Eye (tissue), 1 donor: ENCODE results near the gene DLGAP4.
A peak's percentile ranks its signal among the peaks of the same experiment; 100 is the strongest.
"Not testable (repeated sequence)": the region's sequence is repeated elsewhere in the genome, so short reads cannot be mapped to it uniquely, and the experiment has no call there.

ENCODE experiments used
- DNase-seq: peaks from one replicate; pipeline ENCODE4 v3.0.0-alpha.2; 2015

Gene DLGAP4

DNA sequence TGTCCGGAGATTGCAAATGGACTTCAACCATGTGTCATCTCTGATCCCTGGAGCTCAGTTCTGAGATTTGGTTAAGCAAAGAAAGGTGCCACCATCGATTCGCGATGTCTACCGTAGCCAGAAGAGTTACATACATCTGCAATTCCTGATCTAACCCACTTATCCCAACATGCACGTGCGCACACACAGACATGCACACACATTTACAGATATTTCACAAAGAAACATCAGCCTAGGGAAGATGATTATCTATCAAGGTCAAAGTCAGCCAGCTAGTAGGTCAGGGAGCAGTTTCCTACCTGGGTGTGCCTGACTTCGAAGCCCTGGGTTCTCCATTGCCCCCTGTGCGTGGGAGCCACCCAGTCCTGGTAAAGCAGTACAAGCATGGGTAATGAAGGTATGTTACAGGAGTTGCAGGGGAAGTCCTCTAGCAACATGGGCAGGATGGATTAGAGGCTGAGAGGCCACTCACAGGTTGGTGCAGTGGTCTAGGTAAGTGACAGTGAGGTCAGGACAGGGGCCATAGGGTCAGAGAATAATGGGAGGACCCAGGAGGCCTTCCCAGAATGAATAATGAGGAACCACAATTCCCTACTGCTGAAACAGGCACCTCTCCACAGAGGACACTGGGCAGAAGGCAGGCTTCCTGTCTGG lies 150.0 kb downstream of the DLGAP4 start:
- no peak for DNase-seq

DNA sequence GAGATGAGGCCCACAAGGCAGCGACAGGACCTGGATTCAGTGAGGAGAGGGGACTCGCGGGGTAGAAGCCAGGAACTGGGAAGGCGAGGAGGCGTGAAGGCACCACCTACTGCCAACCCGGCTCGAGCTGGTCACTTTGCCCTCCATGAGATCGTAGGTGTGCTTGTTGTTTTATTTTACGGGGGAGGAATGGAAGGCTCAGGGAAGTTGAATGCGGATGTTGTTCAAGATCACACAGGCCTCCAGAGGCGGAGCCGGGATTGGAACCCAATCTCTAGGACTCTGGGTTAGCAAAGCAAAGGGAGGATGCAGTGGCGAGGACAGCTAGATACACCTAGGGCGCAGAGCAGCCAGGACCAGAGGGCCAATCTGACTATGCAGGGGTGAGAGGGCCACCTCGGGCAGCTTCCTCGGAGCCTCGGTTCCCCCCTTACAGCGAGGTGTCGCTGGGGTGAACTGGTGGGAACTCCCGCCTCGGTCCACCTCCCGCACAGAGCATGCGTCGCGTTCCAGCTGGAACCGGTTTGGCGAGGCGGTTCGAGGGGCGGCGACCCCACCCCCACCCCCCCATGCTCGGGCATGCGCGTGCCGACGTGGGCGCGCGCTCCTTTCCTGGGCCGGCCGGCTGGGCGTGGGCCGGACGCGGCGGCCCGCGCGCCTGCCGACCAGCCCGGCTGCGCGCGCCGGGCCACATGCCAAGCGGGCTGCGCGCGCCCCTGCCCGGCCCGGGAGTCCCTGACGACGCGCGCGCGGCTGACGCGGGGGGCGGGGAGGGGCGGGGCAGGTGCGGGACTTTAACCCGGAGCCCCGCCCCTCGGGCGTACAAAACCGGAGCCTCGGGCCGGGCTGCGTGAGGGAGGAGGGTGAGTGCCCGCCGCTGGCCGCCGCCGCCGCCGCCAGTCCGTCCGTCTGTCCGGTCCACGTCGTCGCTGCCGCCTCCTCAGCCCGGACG lies 154.8 kb downstream of the DLGAP4 start:
- DNase-seq = peak; percentile 97

DNA sequence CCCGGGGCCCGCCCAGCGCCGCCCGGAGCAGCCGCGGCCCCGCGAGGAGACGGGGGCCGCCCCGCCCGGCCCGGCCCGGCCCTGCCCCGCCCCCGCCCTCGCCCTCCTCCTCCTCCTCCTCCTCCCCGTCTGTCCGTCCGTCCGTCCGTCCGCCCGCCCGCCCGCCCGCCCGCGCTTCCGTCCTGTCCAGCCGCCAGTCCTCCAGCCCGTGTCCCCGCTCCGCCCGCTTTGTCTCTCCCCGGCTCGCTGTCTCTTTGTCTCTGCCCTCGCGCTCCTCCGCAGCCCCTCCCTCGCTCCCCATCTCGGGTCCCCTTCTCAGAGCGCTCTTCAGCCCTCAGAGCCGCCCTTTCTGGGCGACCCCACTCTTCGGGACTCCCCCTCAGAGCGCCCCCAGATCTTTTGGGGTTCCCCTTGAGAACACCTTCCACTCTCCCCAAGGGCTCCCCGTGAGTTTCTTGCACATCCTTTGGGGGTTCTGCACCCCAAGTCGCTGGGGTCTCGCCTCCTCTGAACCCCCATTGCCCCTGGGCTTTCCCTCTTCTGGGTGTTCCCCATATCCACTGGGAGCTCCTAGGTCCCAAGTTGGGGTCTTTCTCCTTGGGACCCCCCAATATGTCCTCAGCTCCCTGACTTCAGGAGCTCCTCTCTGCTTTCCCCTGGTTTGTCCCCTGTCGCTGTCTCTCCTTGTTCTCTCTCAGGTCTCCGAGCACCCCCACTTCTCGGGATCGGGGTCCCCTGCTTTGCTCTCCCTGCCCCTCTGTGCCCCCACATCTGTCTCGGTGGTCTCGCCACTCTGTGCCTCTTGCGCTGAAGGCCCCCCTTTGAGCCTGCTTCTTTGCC lies 155.7 kb downstream of the DLGAP4 start:
- DNase-seq = peak; percentile 85

DNA sequence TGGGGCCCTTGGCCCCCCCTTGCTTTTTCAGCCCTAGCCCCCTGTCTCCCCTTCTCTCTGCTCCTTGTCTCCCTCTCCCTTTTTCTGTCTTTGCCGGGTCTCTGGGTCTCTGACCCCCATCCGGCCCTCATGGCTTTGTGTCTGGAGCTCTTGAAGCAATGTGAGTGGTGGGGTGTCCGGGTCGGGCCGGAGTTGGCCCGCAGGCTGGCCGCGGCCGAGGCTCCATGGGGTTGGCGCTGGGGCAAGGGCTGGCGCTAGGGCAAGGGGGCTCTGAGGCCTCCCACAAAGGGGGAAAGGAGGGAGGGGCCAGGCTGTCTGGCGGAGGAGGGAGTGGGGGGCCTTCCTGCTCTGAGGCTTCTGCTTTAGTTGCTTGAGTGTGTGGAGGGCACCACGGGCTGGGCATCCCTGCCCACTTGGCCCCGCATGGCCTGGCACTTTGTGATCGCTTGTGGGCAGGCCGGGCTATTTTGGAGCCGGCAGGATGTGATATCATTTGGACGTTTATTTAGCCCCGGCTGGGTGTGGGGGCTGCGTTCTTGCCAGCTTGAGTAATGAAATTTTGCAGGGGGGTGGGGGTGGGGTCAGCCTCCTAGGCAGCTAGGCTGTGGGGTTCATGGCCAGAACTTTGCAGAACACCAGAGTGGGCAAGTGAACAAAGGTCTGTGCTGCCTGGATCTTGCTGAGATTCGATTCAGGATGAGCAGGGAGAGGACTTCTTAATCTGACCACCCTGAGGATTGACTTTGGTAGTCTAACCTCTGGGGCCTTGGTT lies 156.5 kb downstream of the DLGAP4 start:
- no peak for DNase-seq

DNA sequence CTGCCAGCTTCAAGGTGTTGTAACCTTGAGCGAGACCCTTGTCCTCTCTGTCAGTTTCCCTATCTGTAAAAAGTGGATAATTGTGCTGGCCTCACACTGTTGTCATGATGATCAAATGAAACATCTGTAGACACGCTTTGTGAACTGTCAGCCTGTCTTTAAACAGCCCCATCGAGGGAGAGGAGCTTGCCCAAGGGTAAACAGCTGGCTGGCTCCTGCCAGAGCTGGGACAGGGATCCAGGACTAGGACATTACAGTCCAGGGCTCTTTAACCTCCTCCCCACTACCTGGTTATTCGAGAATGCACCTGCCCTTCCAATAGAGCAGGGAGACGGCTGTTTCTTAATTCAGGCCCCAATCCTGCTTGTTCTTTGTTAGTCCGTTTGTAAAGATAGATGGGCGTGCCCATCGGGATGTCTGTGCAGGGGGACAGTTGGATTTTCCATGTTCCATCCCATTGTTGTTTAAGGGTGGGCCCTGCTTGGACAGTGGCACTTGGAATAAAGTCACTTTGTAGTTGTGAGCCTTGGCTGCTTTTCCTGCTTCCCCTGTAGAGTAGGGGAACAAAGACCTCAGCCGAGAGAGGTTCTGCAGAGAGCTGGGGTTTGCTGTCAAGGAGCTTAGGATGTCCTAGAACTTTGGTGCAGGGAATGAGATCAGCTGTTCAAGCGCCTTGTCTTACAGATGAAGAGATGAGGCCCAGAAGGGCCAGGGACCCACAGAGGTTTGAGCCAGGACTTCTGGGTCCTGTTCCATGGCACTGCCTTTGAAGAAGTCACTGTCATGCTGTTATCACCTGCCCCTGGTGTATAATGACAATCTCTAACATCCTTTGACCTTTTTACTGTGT lies 157.3 kb downstream of the DLGAP4 start:
- DNase-seq = no peak

DNA sequence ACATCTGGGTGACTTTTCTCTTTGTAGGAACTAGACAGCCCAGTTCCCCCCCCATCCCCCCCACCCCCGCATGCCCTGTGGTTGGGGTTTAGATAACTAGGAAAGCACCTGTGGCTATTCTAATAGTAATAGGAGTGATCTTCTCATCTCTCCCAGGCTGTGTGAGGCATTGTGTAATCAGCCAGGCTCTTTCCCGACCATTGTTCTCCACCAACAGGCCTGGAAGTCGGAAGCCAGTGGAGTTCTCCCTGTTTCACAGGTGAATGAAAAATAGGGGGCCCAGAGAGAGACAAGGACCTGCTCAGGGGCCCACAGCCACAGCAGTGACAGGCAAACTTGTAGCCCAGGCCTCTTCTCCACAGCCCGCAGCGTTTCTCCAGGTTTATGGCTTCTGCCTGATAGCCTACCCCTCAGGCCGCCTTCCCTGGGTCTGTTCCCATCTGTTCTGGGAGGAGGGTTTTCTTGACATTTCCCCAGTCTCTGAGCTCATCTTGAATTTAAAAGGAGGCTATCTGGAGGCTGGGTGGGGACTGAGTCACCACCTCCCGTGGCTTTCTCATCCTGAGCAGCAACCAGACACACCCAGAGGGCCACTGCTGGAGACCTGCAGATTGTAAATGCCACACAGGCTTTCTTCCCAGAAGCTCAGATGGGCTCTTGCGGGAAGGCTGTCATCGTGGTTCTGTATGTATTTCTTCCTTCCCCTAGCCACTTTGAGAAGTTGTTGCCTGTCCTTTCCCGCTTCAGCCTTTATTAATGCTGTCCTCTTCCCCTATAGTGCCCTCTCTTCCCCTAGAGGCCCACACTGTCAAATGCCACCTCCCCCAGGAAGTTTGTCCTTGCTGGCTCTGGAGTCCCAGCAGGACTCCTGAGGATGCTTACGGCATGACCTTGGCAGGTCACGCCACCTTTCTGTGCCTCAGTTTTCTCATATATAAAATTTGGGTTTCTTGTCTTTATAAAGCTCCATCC lies 159.3 kb downstream of the DLGAP4 start:
- DNase-seq = no peak

DNA sequence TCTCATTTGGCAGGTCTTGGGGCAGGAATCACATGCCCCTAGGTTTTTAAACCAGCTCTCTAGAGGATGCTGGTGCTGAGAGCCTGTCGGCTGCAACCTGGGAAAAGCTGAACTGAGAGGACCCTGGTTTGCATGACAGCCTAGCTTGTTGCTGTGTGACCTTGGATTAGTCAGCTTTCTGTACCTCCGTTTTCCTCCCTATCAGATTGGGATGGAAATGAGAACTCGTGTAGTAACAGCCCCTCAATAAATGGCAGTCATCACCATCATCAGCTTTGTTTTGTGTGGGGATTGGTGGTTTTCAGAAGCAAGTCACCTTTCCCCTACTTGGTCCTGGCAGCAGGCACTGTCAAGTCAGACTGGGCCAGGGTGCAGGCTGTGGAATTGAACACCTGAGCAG lies 159.9 kb downstream of the DLGAP4 start:
- DNase-seq = no peak

DNA sequence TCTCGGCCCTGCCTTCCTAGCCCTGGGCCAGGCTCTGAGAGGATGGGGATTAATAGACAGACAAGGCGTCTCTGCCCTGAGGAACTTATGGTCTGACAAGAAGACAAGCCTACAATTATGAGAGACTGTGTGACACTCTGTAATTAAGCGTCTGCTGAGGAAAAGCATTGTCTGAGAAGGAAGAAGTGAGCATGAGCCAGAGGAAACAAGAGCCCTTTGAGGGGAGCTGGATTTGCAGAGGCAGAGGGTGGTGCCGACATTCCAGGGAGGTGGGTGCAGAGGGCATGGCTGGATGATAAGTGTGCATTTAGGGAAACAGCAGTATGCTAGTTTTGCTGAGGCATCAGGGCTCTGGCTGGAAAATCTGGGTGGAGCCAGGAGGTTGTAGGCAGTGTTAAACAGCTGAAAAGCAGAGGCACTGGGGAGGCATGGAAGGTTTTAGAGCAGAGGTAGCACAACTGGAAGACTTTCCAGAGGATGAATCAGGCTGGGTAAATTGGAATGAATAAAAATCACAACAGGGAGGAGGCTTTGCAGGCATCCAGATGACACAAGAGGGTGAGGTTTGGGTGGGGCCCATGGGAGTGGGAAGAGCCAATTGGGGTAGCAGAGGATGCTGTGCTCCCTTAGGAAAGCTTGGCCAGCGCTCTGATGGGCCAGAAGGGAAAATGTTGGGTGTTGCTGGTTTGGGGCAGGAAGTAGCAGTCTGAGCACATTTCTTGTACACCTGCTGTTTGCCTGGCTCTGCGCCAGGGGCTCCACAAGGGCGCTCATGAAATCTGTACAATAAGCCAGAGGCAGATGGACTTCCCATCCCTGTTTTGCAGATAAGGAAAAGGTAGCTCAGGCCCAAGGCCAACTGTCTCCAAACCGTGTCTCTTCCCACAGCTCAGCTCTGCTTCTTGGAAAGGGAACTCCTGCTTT lies 161.2 kb downstream of the DLGAP4 start:
- DNase-seq = peak; percentile 53

DNA sequence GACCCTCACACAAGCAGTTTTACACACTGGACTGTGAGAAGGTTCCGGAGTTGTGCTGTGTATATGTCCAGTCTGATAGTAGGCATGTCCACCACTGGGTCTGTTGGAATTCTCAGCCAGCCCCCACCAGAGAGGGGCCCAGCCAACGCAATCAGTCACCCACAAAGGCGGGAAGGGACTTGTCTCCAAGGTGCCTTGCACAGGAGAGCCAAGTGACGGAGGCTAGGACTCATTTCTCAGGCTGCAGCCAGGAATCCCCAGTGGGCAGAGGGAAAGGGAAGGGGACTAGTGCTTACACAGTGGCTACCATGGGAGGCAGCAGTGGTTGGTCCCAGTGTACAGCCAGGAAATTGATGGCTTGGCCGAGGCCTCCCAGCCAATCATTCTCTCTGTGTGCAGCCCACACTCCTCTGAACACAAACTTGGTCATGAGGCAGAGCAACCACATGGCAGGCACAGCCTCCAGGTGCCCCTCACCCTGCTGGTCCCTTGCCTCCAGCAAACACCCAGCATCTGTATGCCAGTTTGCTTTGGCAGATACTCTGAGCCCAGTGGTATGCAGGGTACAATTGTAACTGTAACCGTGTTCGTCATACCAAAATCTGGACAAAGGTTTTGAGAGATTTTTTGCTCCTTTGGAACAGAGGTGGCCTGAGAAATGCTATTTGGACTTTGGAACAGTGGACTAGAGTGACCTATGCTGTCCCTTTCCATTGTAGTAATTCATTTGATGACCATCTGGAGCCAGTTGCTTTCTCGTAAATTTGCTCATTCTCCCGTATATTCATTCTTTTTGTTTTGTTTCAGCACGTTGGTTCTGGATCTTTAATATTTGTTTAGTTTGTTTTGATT lies 162.2 kb downstream of the DLGAP4 start:
- DNase-seq = peak; percentile 51

DNA sequence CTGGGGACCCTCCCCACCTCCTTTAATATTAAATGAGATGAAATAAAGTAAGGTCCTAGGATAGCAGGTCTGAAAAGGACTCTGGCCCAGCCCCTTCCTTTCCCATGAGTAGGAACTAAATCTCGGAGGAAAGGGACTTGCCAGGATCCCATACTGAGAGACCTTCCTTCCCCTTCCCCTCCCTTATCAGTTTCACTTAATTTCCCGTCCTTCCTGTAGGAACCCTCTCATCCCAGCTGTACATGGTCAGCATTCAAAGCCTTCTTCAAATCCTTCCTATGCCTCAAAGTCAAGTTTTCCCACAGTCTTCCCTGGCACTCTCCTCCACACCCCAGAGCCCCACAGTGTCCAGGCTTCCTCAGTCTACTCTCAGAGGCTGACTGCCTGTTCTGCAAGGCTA lies 163.8 kb downstream of the DLGAP4 start:
- DNase-seq = no peak

DNA sequence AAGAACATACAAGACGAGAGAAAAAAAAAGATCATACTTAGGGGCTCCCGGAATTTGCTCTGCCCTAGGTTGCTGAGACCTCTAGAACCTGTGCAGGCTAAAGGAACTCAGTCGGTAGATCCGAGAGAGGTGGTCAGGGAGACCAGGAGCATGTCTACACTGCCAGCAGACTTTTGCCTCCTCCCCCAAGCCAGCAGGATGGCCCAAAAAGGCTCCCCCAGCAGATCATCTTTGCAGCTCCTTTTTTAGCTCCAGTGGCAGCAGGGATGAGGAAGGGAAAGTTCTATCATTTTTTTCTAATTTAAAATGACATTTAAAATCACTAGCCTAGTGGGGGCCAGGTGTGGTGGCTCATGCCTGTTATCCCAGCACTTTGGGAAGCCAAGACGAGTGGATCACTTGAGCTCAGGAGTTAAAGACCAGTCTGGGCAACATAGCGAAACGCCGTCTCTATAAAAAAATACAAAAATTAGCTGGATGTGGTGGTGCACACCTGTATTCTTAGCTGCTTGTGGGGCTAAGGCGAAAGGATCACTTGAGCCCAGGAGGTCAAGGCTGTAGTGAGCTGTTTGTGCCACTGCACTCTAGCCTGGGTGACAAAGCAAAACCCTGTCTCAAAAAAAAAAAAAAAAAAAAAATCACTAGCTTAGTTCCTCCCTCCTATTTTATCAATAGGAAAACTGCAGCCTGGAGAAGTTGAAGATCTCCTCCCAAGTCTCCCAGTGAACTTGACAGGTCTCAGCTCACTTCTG lies 165.9 kb downstream of the DLGAP4 start:
- no peak for DNase-seq

DNA sequence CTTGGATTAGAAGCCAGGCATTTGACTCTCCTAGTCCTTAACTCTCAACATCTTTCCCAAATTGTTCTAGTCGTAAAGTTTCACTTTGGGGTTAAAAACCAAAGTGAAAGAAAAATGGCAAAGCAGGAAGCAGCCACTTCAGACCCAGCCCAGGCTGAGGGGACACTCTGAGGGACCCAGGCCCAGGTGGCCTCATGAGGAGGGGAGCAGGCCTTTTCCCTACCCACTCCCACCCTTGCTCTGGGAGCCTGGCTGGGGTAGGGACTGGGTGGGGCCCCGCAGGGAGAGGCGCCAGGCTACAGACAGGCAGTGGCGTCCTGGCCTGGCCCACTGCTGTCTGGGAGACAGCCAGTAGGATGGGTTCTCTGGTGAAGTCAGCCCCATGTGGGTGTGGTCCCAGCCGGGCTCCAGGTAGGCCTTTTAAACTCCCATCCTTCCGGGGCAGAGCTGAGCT lies 166.5 kb downstream of the DLGAP4 start:
- DNase-seq = no peak

DNA sequence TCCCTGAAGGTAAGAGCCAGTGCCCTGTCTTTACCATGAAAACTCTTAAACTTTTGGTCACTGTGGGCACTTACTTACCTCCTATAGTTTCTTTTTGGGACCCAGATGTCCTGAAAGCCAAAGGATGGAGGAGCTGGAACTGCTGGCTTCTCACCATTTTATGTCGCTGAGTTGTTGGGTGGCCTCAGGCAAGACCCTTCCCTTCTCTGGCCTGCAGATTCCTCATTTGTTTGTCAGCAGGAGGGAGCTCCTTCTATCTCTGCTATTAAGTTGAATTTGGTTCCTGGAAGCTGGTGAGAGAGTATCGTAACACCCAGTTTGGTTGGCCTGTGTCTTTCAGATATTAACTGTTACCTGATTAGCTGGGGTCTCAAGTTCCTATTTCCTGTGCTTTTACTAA lies 167.0 kb downstream of the DLGAP4 start:
- DNase-seq = no peak

DNA sequence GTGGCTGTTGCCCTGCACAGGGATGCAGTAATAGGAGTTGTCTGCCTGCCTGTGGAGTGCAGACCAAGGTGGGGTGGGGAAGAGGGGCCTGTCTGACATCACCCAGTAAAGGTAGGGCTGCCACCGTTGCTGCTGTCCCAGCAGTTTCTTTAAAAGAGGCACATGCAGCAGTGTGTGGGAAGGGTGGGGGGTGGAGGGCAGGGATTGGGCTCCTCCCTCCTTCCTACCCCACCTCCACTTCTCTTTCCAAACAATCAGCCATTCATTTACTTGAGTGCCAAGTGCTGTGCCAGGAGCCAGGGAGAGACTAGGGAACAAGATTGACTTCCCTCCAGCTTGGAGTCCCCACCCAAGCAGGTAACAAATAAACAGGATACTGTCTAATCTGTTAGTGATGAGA lies 168.4 kb downstream of the DLGAP4 start:
- DNase-seq = no peak

DNA sequence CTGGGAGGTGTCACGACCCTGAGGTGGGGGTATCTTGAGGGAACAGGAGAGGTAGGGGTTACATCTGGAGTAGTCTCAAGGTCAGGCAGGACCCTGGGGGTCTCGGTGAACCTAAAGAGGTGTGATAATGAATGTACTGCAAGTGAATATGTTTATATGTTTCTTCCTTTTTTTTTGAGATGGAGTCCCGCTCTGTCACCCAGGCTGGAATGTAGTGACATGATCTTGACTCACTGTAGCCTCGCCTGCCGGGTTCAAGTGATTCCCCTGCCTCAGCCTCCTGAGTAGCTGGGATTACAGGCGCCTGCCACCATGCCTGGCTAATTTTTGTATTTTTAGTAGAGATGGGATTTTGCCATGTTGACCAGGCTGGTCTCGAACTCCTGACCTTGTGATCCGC lies 168.9 kb downstream of the DLGAP4 start:
- DNase-seq = not testable (repeated sequence)

DNA sequence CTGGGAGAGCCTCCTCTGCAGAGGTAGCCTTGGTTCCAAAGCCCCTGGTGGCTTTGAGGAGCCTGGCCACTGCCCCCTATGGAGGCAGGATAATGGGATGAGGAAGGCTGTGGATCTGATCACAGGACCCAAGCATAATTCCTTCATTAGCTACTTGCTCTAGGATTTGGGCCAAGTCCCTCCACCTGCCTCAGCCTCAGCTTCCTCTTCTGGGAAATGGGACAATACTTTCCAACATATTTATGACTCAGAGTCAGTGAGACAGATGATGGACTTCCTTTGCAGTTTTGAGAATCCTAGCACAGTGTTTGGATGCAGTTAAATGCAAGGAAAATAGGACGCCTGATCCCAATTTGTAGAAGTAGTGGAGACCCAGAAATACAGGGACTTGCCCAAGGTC lies 171.3 kb downstream of the DLGAP4 start:
- no peak for DNase-seq
